Stomach smooth muscle (tissue), 2 donors: ENCODE data around the gene BTBD8.

Experiments
- H3K27ac ChIP-seq: one replicate; pipeline ENCODE4 v1.7.0; 2013; ENCODE audit warnings: mild to moderate bottlenecking, low read length, inconsistent platforms
- H3K27me3 ChIP-seq, 2 donors: one replicate each; pipeline ENCODE4 v1.7.0; 2013; ENCODE audit warnings: low read length in 2 of 2; ENCODE audit not compliant: insufficient read depth in 2 of 2, control insufficient read depth in 1 of 2
- H3K36me3 ChIP-seq, 2 donors: one replicate each; pipeline ENCODE4 v1.7.0; 2013; ENCODE audit warnings: low read length in 2 of 2; ENCODE audit not compliant: control insufficient read depth in 2 of 2, insufficient read depth in 2 of 2
- H3K4me1 ChIP-seq: one replicate; pipeline ENCODE4 v1.7.0; 2013; ENCODE audit warnings: low read length; ENCODE audit not compliant: control insufficient read depth, insufficient read depth
- H3K4me3 ChIP-seq, 2 donors: one replicate each; pipeline ENCODE4 v1.7.0; 2013; ENCODE audit warnings: low read length in 2 of 2
- H3K9ac ChIP-seq, 2 donors: one replicate each; pipeline ENCODE4 v1.7.0; 2013; ENCODE audit warnings: low read length in 2 of 2, mild to moderate bottlenecking in 1 of 2
- H3K9me3 ChIP-seq, 2 donors: one replicate each; pipeline ENCODE4 v1.7.0; 2013; ENCODE audit warnings: low read length in 2 of 2; ENCODE audit not compliant: control insufficient read depth in 2 of 2
- donor health status: healthy.
- donor health status: Pancreatic carcinoma.

BTBD8 gene

DNA sequence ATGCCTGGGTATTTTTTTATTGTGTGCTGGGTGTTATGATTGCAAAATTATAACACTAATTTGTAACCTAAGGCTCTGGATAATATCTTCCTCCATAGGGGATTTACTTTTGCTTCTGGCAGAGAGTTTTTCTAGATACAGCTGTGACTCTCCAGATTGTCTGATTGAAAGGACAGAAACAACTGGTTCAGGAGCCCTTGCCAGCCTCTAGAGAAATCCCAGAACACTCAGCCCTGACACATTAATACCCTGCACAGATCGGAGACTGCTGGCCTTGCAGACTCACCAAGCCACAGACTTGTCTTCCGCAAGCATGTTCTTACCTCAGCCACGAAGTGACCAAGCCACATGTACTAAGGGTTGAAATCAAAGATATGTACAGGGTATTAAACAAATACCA lies 148.3 kb downstream of the BTBD8 start:
- Histone ChIP-seq H3K27ac (no peak overlapping the region), H3K4me3 (no peak overlapping the region), H3K27me3 (no peaks in the 10 kb centered on the region), H3K36me3 (no peaks in the 10 kb centered on the region), H3K4me1 (no peaks in the 10 kb centered on the region), H3K9me3 (no peaks in the 10 kb centered on the region), H3K9ac (no peak overlapping the region)

DNA sequence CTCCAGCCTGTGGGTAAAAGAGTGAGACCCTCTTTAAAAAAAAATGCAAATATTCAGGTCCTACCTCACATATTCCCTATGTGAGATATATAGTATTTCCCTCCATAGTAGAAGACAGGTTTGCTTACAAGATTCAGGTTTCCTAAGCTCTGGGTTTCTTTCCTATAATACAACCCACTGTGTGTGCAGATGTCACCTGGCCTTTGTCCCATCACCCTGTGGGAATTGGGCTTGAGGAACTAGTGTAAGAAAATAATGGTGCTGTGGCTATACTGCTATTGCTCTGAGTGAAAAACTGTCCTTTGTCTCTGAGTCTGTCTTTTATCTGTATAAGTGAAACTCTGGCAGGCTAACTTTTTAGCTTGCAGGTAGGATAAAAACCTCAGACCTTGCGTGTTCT lies 150.6 kb downstream of the BTBD8 start:
- no peaks in the 10 kb centered on the region for H3K36me3 ChIP-seq
- no peaks in the 10 kb centered on the region for H3K4me1 ChIP-seq
- H3K27ac ChIP-seq, result no peak overlapping the region
- no peaks in the 10 kb centered on the region for H3K9me3 ChIP-seq
- no peak overlapping the region for H3K4me3 ChIP-seq
- no peaks in the 10 kb centered on the region for H3K27me3 ChIP-seq
- H3K9ac ChIP-seq, result no peak overlapping the region
